Activated CD4-positive, alpha-beta T cell treated with anti-CD3 and anti-CD28 coated beads, Interleukin-2, amount 10 ng/mL, durations not matched to agents 24 days and 14 days (primary cell): Measurements from ENCODE around the gene DAB1. TPM values are rescaled to one million over a fixed set of nuclear protein-coding genes. Genes with fewer than 3 reads are reported as not detected.
"Not testable (repeated sequence)": the region's sequence is repeated elsewhere in the genome, so short reads cannot be mapped to it uniquely, and the experiment has no call there.

Experiments
- DNase-seq: peaks from one replicate; pipeline ENCODE4 v3.0.0; 2022
- H3K27ac Mint-ChIP-seq: one replicate; pipeline ENCODE4 v1.8.0; 2022; ENCODE audit warnings: mild to moderate bottlenecking, mixed read lengths
- H3K27me3 Mint-ChIP-seq: one replicate; pipeline ENCODE4 v1.8.0; 2022; ENCODE audit warnings: mixed read lengths
- H3K36me3 Mint-ChIP-seq: one replicate; pipeline ENCODE4 v1.8.0; 2022; ENCODE audit warnings: low read depth, mild to moderate bottlenecking, mixed read lengths
- H3K4me1 Mint-ChIP-seq: one replicate; pipeline ENCODE4 v1.8.0; 2021; ENCODE audit warnings: mixed read lengths
- H3K4me3 Mint-ChIP-seq: one replicate; pipeline ENCODE4 v1.8.0; 2022; ENCODE audit warnings: mild to moderate bottlenecking, moderate library complexity, mixed read lengths
- H3K9me3 Mint-ChIP-seq: one replicate; pipeline ENCODE4 v1.8.0; 2021; ENCODE audit warnings: mixed read lengths
- intact Hi-C: fragments of 100-400 bp; cut with micrococcal nuclease; formaldehyde crosslinking; loops from one replicate; pipeline ENCODE4 v1.15.1; 2023
- total RNA-seq: library from RNA; stranded (reverse); gene quantifications from 2 replicates; pipeline ENCODE4 v1.2.3, GENCODE V29; 2022

DAB1 gene
- total RNA-seq, 1 donor from 2014 or later, result not detected

- no peak for DNase-seq
- Mint-ChIP-seq H3K4me3 (no peak overlapping the region), H3K36me3 (no peaks in the 10 kb centered on the region)
Measured at GRCh38 chr1:57362480-57362879, 61.4 kb downstream of the DAB1 start.

GRCh38 chr1:57361516-57361915 is 62.3 kb downstream of the DAB1 start:
- no peak overlapping the region for H3K27ac Mint-ChIP-seq
- no peaks in the 10 kb centered on the region for H3K27me3 Mint-ChIP-seq
- intact Hi-C loops, result no loop called here
- no peaks in the 10 kb centered on the region for H3K4me1 Mint-ChIP-seq
- no peaks in the 10 kb centered on the region for H3K36me3 Mint-ChIP-seq
- no peak for DNase-seq
- no peaks in the 10 kb centered on the region for H3K9me3 Mint-ChIP-seq
- H3K4me3 Mint-ChIP-seq, result no peak overlapping the region

More at GRCh38 chr1:57362480-57362879, 61.4 kb downstream of the DAB1 start:
- Mint-ChIP-seq H3K27me3 (no peaks in the 10 kb centered on the region), H3K9me3 (no peaks in the 10 kb centered on the region), H3K27ac (no peak overlapping the region), H3K4me1 (no peaks in the 10 kb centered on the region)
- intact Hi-C loops, result no loop called here

GRCh38 chr1:57360846-57361407 is 62.9 kb downstream of the DAB1 start:
- intact Hi-C loops, result no loop called here
- H3K4me3 Mint-ChIP-seq, result no peak overlapping the region
- no peaks in the 10 kb centered on the region for H3K36me3 Mint-ChIP-seq
- no peak for DNase-seq
- no peaks in the 10 kb centered on the region for H3K4me1 Mint-ChIP-seq
- no peaks in the 10 kb centered on the region for H3K9me3 Mint-ChIP-seq
- H3K27me3 Mint-ChIP-seq, result no peaks in the 10 kb centered on the region
- H3K27ac Mint-ChIP-seq, result no peak overlapping the region

- Mint-ChIP-seq H3K4me1 (no peaks in the 10 kb centered on the region), H3K4me3 (no peak overlapping the region), H3K9me3 (no peaks in the 10 kb centered on the region), H3K27ac (no peak overlapping the region), H3K27me3 (no peaks in the 10 kb centered on the region), H3K36me3 (no peaks in the 10 kb centered on the region)
- DNase-seq, result no peak
- intact Hi-C loops, result no loop called here
Measured at GRCh38 chr1:57357462-57357861, 66.4 kb downstream of the DAB1 start.

DNA sequence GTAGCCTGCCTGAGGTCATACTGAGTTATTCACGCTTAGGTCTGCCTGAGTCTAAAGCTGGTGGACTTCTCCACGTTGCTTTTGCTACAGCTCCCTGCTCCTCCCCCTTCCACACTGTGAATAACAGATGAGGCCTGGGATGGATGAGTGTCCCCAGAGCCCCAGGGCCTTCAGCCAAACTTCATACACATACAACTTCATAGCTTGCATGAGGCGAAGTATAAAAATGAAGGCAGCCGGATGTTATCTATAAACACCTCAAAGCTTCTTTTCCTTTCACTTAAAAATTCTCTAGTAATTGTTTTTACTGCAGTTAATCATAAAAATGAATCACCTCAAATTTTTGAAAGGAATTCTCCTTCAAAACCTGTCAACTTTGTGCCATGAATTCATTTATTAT is 70.2 kb downstream of the DAB1 start:
- intact Hi-C loops, result no loop called here
- DNase-seq, result no peak
- no peaks in the 10 kb centered on the region for H3K9me3 Mint-ChIP-seq
- H3K27me3 Mint-ChIP-seq, result no peaks in the 10 kb centered on the region
- no peaks in the 10 kb centered on the region for H3K36me3 Mint-ChIP-seq
- no peak overlapping the region for H3K27ac Mint-ChIP-seq
- no peaks in the 10 kb centered on the region for H3K4me1 Mint-ChIP-seq
- no peak overlapping the region for H3K4me3 Mint-ChIP-seq

GRCh38 chr1:57350610-57351009 is 73.2 kb downstream of the DAB1 start:
- no peak overlapping the region for H3K4me3 Mint-ChIP-seq
- H3K27ac Mint-ChIP-seq, result no peak overlapping the region
- H3K4me1 Mint-ChIP-seq, result no peaks in the 10 kb centered on the region
- intact Hi-C loops, result no loop called here
- no peak for DNase-seq
- no peaks in the 10 kb centered on the region for H3K9me3 Mint-ChIP-seq
- no peaks in the 10 kb centered on the region for H3K36me3 Mint-ChIP-seq
- H3K27me3 Mint-ChIP-seq, result peaks cover 1% of the 10 kb centered on the region

DNA sequence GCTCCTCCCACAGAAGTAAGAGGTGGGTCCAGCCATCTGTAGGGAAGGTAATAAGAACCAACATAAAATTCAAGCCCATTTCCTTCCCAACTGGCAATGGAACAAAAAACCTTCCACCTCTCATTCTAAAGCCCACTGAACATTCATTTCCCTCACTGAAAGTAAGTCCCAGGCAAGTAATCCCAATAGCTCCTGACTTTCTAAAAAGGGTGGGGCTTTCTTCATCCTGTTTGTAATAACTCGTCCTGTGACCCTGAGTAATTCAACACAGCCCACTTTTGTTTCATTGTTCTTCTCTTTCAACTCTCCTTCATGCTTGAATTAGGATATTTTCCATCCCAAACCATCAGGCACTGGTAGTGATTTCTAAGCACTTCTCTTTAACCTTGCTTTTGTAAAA is 74.9 kb downstream of the DAB1 start:
- intact Hi-C loops, result no loop called here
- Mint-ChIP-seq H3K4me3 (no peak overlapping the region), H3K9me3 (no peaks in the 10 kb centered on the region), H3K36me3 (no peaks in the 10 kb centered on the region), H3K27me3 (peaks cover 1% of the 10 kb centered on the region), H3K4me1 (no peaks in the 10 kb centered on the region), H3K27ac (no peak overlapping the region)
- DNase-seq, result no peak

- no peaks in the 10 kb centered on the region for H3K36me3 Mint-ChIP-seq
Measured at GRCh38 chr1:57345916-57346315, 77.9 kb downstream of the DAB1 start.

GRCh38 chr1:57344265-57344664 is 79.6 kb downstream of the DAB1 start:
- H3K9me3 Mint-ChIP-seq, result no peaks in the 10 kb centered on the region
- intact Hi-C loops, result no loop called here
- no peaks in the 10 kb centered on the region for H3K36me3 Mint-ChIP-seq
- H3K27me3 Mint-ChIP-seq, result peaks cover 1% of the 10 kb centered on the region
- H3K27ac Mint-ChIP-seq, result no peak overlapping the region
- no peak for DNase-seq
- H3K4me1 Mint-ChIP-seq, result no peaks in the 10 kb centered on the region
- no peak overlapping the region for H3K4me3 Mint-ChIP-seq

More at GRCh38 chr1:57345916-57346315, 77.9 kb downstream of the DAB1 start:
- no peak for DNase-seq
- intact Hi-C loops, result no loop called here
- Mint-ChIP-seq H3K9me3 (no peaks in the 10 kb centered on the region), H3K27me3 (peaks cover 1% of the 10 kb centered on the region), H3K4me1 (no peaks in the 10 kb centered on the region), H3K4me3 (no peak overlapping the region), H3K27ac (no peak overlapping the region)

- DNase-seq, H3K36me3 Mint-ChIP-seq, H3K9me3 Mint-ChIP-seq, H3K27ac Mint-ChIP-seq, H3K4me3 Mint-ChIP-seq, intact Hi-C loops, H3K4me1 Mint-ChIP-seq, H3K27me3 Mint-ChIP-seq: not testable (repeated sequence)
Measured at GRCh38 chr1:57343298-57343915, 80.5 kb downstream of the DAB1 start.

- H3K27ac Mint-ChIP-seq, result no peak overlapping the region
- H3K36me3 Mint-ChIP-seq, result no peaks in the 10 kb centered on the region
- no peak overlapping the region for H3K4me3 Mint-ChIP-seq
- no peaks in the 10 kb centered on the region for H3K4me1 Mint-ChIP-seq
- H3K9me3 Mint-ChIP-seq, result no peaks in the 10 kb centered on the region
- H3K27me3 Mint-ChIP-seq, result peaks cover 1% of the 10 kb centered on the region
- no peak for DNase-seq
- intact Hi-C loops, result no loop called here
Measured at GRCh38 chr1:57341721-57342120, 82.1 kb downstream of the DAB1 start.

DNA sequence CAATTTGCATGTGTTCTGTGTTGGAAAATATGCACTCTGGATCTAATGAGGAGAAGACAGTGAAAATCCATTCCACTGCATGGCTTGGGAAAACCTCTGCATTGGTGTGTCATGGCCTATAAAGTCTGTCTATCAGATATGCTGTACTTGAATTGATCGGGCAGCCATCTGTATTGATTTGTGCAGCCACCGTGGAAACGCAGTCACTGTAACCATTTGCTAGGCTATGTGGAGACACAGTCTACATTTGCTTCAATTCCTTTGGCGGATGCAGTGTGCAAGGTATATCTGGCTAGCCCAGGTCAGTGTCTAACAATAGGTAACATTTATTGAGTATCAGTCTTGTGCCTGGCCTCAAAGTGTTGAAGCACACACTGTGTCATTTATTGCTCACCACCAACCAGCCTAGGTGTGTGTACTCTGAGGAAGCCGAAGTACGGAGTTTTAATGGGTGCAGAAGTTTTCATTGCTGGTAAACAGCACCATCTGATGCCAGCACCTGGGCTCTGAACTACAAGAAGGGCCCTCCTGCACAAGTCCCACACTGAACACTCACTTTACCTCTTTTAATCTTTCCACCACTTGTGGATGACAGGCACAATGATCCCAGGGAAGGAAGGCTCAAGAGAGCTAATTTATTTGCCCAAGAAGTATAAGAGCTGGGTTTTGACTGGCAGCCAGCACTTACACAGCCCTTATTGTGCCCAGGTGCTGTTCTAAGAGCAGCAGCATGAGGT is 83.4 kb downstream of the DAB1 start:
- no peak for DNase-seq
- intact Hi-C loops, result no loop called here
- no peaks in the 10 kb centered on the region for H3K36me3 Mint-ChIP-seq
- no peak overlapping the region for H3K4me3 Mint-ChIP-seq
- H3K4me1 Mint-ChIP-seq, result no peaks in the 10 kb centered on the region
- H3K27me3 Mint-ChIP-seq, result no peaks in the 10 kb centered on the region
- H3K9me3 Mint-ChIP-seq, result no peaks in the 10 kb centered on the region
- H3K27ac Mint-ChIP-seq, result no peak overlapping the region

DNA sequence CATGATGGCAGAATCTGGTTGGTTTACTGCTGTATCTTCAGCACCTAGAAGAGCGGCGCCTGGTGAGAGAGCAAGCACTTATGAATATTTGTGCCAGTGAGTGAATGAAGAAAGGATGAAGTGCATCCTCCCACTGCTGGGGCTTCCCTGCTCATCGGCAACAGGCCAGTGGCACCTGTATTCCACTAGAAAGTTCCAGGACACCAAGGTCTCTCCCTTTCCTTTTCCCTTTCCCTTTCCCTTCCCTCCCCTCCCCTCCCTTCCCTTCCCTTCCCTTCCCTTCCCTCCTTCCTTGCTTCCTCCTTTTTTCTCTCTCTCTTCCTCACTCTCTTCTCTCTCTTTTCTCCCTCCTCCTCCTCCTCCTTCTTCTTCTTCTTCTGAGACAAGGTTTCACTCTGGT is 86.2 kb downstream of the DAB1 start:
- no peaks in the 10 kb centered on the region for H3K27me3 Mint-ChIP-seq
- intact Hi-C loops, result no loop called here
- no peak for DNase-seq
- no peaks in the 10 kb centered on the region for H3K36me3 Mint-ChIP-seq
- H3K9me3 Mint-ChIP-seq, result no peaks in the 10 kb centered on the region
- no peaks in the 10 kb centered on the region for H3K4me1 Mint-ChIP-seq
- no peak overlapping the region for H3K4me3 Mint-ChIP-seq
- no peak overlapping the region for H3K27ac Mint-ChIP-seq

- Mint-ChIP-seq H3K36me3 (no peaks in the 10 kb centered on the region), H3K4me3 (no peak overlapping the region), H3K9me3 (no peaks in the 10 kb centered on the region), H3K27me3 (no peaks in the 10 kb centered on the region), H3K4me1 (no peaks in the 10 kb centered on the region), H3K27ac (no peak overlapping the region)
- intact Hi-C loops, result no loop called here
- no peak for DNase-seq
Measured at GRCh38 chr1:57336793-57337192, 87.1 kb downstream of the DAB1 start.
